GM23248 (cell line): Measurements from ENCODE around the gene OR51B2.

ENCODE experiments used
- EZH2 ChIP-seq: fragments of 200-600 bp; sonication (generic); IDR thresholded peaks from 2 replicates; pipeline ENCODE4 v1.6.1; 2018; ENCODE audit warnings: antibody characterized with exemption, mild to moderate bottlenecking; ENCODE audit not compliant: insufficient read depth, poor library complexity, severe bottlenecking
- EZH2phosphoT487 ChIP-seq: fragments of 200-600 bp; sonication (generic); IDR thresholded peaks from 2 replicates; pipeline ENCODE4 v1.6.1; 2018; ENCODE audit warnings: antibody characterized with exemption, moderate library complexity, mild to moderate bottlenecking, low read depth; ENCODE audit not compliant: insufficient read depth

DNA sequence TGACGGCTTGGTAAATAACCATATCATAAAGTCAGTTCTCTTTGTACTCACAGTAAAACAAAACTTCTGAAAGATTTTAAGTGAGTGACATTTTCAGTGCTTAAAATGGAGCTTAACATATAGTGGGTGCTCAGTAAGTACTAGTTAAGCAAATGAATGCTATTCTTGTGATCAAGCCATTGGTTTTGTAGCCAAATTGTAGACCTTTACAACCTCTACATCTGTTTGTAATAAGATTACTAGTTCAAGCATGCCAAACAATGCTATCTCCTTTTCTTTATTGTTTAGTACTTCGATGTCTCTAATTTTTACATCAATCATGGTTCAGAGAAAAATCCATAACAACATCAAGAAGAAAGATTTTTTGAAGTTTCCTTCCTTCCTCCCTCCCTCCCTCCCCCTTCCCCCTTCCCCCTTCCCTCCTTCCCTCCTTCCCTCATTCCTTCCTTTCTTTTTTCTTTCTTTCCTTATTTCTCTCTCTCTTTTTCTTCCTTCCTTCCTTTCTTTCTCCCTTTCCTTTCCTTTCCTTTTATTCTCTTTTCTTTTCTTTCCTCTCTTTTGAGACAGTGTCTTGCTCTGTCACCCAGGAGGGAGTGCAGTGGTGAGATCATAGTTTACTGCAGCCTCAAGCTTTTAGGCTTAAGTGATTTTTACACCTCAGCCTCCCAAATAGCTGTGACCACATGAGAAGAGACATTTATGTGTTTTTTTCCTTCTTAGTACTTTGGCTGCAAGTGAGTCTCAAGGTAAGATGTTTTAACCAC, 16.7 kb downstream of the OR51B2 start:
- TF ChIP-seq EZH2phosphoT487 (no peak), EZH2 (no peak)
